ENCODE data around the gene LCE3B.

LCE3B gene

DNA sequence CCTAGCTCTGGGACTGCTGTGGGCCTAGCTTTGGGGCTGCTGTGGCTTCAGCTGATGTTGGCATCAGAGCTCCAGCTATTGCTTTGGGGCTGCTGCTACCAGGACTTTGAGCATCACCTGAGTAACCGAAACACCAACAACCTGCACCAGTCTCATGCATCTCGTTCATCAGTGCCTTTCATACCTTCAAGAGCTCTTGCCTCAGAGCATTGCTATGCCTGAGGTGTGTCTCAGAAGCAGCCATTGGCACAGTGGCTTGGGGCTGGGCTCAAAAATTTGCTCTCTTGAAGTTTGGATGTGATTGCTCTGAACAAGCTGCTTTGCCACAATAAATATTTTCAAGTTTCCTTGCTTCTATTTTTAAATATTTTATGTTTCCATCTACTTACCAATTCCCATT lies 42.8 kb downstream of the LCE3B start:
- no peak for FAIRE-seq
- no peak for DNase-seq (ENCODE audit: insufficient read length, low spot score)
- TF ChIP-seq, protein P1, sequence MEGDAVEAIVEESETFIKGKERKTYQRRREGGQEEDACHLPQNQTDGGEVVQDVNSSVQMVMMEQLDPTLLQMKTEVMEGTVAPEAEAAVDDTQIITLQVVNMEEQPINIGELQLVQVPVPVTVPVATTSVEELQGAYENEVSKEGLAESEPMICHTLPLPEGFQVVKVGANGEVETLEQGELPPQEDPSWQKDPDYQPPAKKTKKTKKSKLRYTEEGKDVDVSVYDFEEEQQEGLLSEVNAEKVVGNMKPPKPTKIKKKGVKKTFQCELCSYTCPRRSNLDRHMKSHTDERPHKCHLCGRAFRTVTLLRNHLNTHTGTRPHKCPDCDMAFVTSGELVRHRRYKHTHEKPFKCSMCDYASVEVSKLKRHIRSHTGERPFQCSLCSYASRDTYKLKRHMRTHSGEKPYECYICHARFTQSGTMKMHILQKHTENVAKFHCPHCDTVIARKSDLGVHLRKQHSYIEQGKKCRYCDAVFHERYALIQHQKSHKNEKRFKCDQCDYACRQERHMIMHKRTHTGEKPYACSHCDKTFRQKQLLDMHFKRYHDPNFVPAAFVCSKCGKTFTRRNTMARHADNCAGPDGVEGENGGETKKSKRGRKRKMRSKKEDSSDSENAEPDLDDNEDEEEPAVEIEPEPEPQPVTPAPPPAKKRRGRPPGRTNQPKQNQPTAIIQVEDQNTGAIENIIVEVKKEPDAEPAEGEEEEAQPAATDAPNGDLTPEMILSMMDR (IDR thresholded peaks at IDR 0.05; ENCODE audit: insufficient read depth, missing control alignments), result no peak

DNA sequence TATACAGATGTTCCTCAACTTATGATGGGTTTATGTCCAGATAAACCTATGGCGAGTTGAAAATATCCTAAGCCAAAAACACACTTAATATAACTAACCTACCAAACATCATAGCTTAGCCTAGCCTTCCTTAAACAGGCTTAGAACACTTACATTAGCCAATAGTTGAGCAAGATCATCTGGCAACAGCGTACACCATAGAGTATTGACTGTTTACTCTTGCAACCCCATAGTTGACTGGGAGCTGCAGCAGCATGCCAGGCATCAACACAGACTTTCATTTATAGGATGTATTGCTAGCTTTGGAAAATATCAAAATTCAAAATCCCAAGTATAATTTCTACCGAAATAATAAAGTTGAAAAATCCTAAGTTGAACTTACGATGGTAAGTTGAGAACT lies 44.1 kb downstream of the LCE3B start:
- TF ChIP-seq, protein P1 (IDR thresholded peaks at IDR 0.05; ENCODE audit: insufficient read depth, missing control alignments), result no peak
- no peak for DNase-seq (ENCODE audit: insufficient read length, low spot score)
- no peak for FAIRE-seq

DNA sequence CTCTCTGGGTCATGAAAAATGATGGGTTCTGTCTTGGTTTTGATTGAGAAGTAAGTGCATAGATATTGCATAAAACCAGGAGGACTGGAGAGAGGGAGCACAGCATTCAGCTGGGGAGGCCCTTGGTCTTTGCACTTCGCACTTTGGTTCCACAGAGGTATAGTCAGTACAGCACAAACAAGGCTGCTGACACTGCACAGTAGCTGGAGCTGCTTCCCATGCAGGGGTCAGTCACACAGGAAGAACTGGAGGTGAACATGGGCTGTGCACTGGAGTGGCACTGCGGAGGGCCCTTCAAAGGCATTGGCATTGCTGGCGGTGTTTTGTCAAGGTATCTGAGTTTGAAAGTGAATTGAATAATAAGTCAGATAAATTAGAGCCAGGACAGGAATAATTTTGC lies 45.0 kb downstream of the LCE3B start:
- no peak for DNase-seq (ENCODE audit: insufficient read length, low spot score)
- TF ChIP-seq, protein P1 (IDR thresholded peaks at IDR 0.05; ENCODE audit: insufficient read depth, missing control alignments), result no peak
- no peak for FAIRE-seq

DNA sequence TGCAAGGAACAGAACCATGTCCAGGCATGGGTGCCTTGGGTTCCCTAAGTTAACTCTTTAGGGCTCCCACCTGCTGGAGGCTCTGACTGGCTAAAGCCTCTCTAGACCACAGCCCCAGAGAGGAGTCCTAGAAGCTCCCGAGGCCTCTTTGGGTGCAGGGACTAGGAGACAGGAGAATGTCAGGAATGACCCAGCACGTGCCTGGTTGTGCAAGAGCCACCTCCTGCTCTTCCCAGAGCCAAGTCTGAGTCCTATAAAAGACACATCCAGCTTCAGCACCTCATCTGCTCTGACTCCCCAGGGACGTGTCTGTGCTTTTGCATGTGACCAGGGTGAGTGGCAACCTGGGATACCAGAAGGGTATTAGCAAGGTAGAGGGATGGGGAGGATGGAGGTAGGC lies 49.5 kb downstream of the LCE3B start, which contains the start of gene LCE2D:
LCE2D (plus strand) TSS at position 283 of the 400 bp plus-strand sequence. CDS start 726 bp downstream, outside the sequence.
- DNase-seq (ENCODE audit: insufficient read length, low spot score) (no peak), FAIRE-seq (no peak)
- TF ChIP-seq, protein P1 (IDR thresholded peaks at IDR 0.05; ENCODE audit: insufficient read depth, missing control alignments), result no peak
